ENCODE measurements around the gene BUB3.
A peak's percentile ranks its signal among the peaks of the same experiment; 100 is the strongest.

- TF ChIP-seq SNRNP70 (IDR thresholded peaks at IDR 0.05; ENCODE audit: low read depth, low read length) = no peak
- no peak for TF ChIP-seq RAD21 (CRISPR knock-in tag; IDR thresholded peaks at IDR 0.05)
- peak; percentile 48 for TF ChIP-seq CTCF (CRISPR knock-in tag; IDR thresholded peaks at IDR 0.05)
- TF ChIP-seq RFX5 (IDR thresholded peaks at IDR 0.05; ENCODE audit: low read depth, low read length) = no peak
- no peak for TF ChIP-seq JARID2 (CRISPR knock-in tag; IDR thresholded peaks at IDR 0.05; ENCODE audit: insufficient replicate concordance)
- no peak for TF ChIP-seq ZBTB34 (CRISPR knock-in tag; IDR thresholded peaks at IDR 0.05)
- TF ChIP-seq ZNF207 (IDR thresholded peaks at IDR 0.05; ENCODE audit: borderline replicate concordance) = no peak
- TF ChIP-seq ZNF263 (CRISPR knock-in tag; IDR thresholded peaks at IDR 0.05) = peak; percentile 71
- no peak for TF ChIP-seq ZSCAN9 (CRISPR knock-in tag; IDR thresholded peaks at IDR 0.05; ENCODE audit: borderline replicate concordance)
- TF ChIP-seq KLF6 (CRISPR knock-in tag; IDR thresholded peaks at IDR 0.05) = no peak
Observed at GRCh38 chr10:123144697-123145541, 9.3 kb upstream of the BUB3 start.

All from HepG2 (cell line).